SK-N-SH treated with all-trans-retinoic acid at 6 μM for 48 hours (cell line): ENCODE results near the gene TAOK3.

Experiments
- ATAC-seq: fragments of 200-7000 bp; cut with Tn5 transposase; 3 replicates; pipeline ENCODE4 v1.9.1; 2020; ENCODE audit warnings: mild to moderate bottlenecking, moderate library complexity
- ARNTL ChIP-seq: fragments of 450-650 bp; formaldehyde crosslinking; IDR thresholded peaks from 2 replicates; pipeline ENCODE4 v1.5.0; 2020; ENCODE audit warnings: low read depth, mild to moderate bottlenecking, moderate library complexity, borderline replicate concordance
- BACH2 ChIP-seq: fragments of 250-450 bp; sonication (Bioruptor Pico); IDR thresholded peaks from 2 replicates; pipeline ENCODE4 v1.9.0; 2021; ENCODE audit warnings: mild to moderate bottlenecking, borderline replicate concordance
- CSDC2 ChIP-seq: fragments of 250-450 bp; sonication (Bioruptor Pico); IDR thresholded peaks from 2 replicates; pipeline ENCODE4 v1.5.0; 2020; ENCODE audit warnings: mild to moderate bottlenecking, moderate library complexity
- CSRNP3 ChIP-seq: fragments of 250-450 bp; sonication (Bioruptor Pico); IDR thresholded peaks from 2 replicates; pipeline ENCODE4 v1.5.1; 2021; ENCODE audit warnings: mild to moderate bottlenecking, moderate library complexity
- ESRRG ChIP-seq: fragments of 250-450 bp; sonication (Bioruptor Pico); IDR thresholded peaks from 2 replicates; pipeline ENCODE4 v1.6.1; 2021; ENCODE audit warnings: mild to moderate bottlenecking
- GLIS3 ChIP-seq: fragments of 250-450 bp; sonication (Bioruptor Pico); IDR thresholded peaks from 2 replicates; pipeline ENCODE4 v1.5.0; 2020; ENCODE audit warnings: mild to moderate bottlenecking, moderate library complexity
- ISL1 ChIP-seq: fragments of 250-450 bp; sonication (Bioruptor Pico); IDR thresholded peaks from 2 replicates; pipeline ENCODE4 v2.1.2; 2022; ENCODE audit warnings: mild to moderate bottlenecking, moderate library complexity
- OSR1 ChIP-seq: fragments of 250-450 bp; sonication (Bioruptor Pico); IDR thresholded peaks from 2 replicates; pipeline ENCODE4 v1.8.0; 2022; ENCODE audit warnings: moderate library complexity, mild to moderate bottlenecking, inconsistent platforms
- PATZ1 ChIP-seq: fragments of 250-450 bp; sonication (Bioruptor Pico); IDR thresholded peaks from 2 replicates; pipeline ENCODE4 v1.8.0; 2020; ENCODE audit warnings: mild to moderate bottlenecking, moderate library complexity, borderline replicate concordance
- POU6F1 ChIP-seq: fragments of 250-450 bp; sonication (Bioruptor Pico); IDR thresholded peaks from 2 replicates; pipeline ENCODE4 v1.8.0; 2021; ENCODE audit warnings: low read depth, mild to moderate bottlenecking, moderate library complexity, borderline replicate concordance
- PPARA ChIP-seq: fragments of 250-450 bp; sonication (Bioruptor Pico); IDR thresholded peaks from 2 replicates; pipeline ENCODE4 v1.5.0; 2020; ENCODE audit warnings: mild to moderate bottlenecking, borderline replicate concordance
- RARB ChIP-seq: fragments of 250-450 bp; sonication (Bioruptor Pico); IDR thresholded peaks from 2 replicates; pipeline ENCODE4 v1.8.0; 2021; ENCODE audit warnings: mild to moderate bottlenecking, moderate library complexity
- SNAI2 ChIP-seq: fragments of 250-450 bp; sonication (Bioruptor Pico); IDR thresholded peaks from 2 replicates; pipeline ENCODE4 v1.5.0; 2020; ENCODE audit warnings: mild to moderate bottlenecking, moderate library complexity
- TCF4 ChIP-seq: fragments of 250-450 bp; sonication (Bioruptor Pico); IDR thresholded peaks from 2 replicates; pipeline ENCODE4 v1.8.0; 2021; ENCODE audit warnings: mild to moderate bottlenecking, moderate library complexity, borderline replicate concordance
- TOX ChIP-seq: fragments of 250-450 bp; sonication (Bioruptor Pico); IDR thresholded peaks from 2 replicates; pipeline ENCODE4 v1.8.0; 2021; ENCODE audit warnings: mild to moderate bottlenecking, moderate library complexity, borderline replicate concordance
- TSHZ2 ChIP-seq: fragments of 250-450 bp; sonication (Bioruptor Pico); IDR thresholded peaks from 2 replicates; pipeline ENCODE4 v1.5.0; 2020; ENCODE audit warnings: mild to moderate bottlenecking, moderate library complexity
- ZC3H10 ChIP-seq: fragments of 250-450 bp; sonication (Bioruptor Pico); IDR thresholded peaks from 2 replicates; pipeline ENCODE4 v1.5.1; 2021; ENCODE audit warnings: mild to moderate bottlenecking, moderate library complexity
- ZFP3 ChIP-seq: fragments of 250-450 bp; sonication (Bioruptor Pico); IDR thresholded peaks from 2 replicates; pipeline ENCODE4 v1.5.0; 2020; ENCODE audit warnings: mild to moderate bottlenecking, moderate library complexity
- ZFP30 ChIP-seq: fragments of 450-650 bp; formaldehyde crosslinking; IDR thresholded peaks from 2 replicates; pipeline ENCODE4 v1.5.0; 2022; ENCODE audit warnings: mild to moderate bottlenecking, moderate library complexity
- ZNF565 ChIP-seq: fragments of 450-650 bp; formaldehyde crosslinking; conservative IDR thresholded peaks from 2 replicates; pipeline ENCODE4 v1.5.0; 2020; ENCODE audit warnings: low read depth, mild to moderate bottlenecking, moderate library complexity
- ZNF70 ChIP-seq: fragments of 450-650 bp; formaldehyde crosslinking; IDR thresholded peaks from 2 replicates; pipeline ENCODE4 v1.5.0; 2020; ENCODE audit warnings: mild to moderate bottlenecking, moderate library complexity
- ZNF8 ChIP-seq: fragments of 450-650 bp; formaldehyde crosslinking; IDR thresholded peaks from 2 replicates; pipeline ENCODE4 v1.5.0; 2020; ENCODE audit warnings: mild to moderate bottlenecking, moderate library complexity

Gene TAOK3

GRCh38 chr12:118193477-118193876, 179.2 kb downstream of the TAOK3 start:
- ATAC-seq, result no peak
- TF ChIP-seq ARNTL (CRISPR knock-in tag), result no peak
- no peak for TF ChIP-seq ZNF8 (CRISPR knock-in tag)
- no peak for TF ChIP-seq POU6F1 (CRISPR knock-in tag)
- TF ChIP-seq RARB (CRISPR knock-in tag), result no peak
- no peak for TF ChIP-seq ESRRG
- TF ChIP-seq SNAI2 (CRISPR knock-in tag), result no peak
- no peak for TF ChIP-seq BACH2 (CRISPR knock-in tag)
- TF ChIP-seq TOX (CRISPR knock-in tag), result no peak
- TF ChIP-seq ZC3H10, result no peak
- no peak for TF ChIP-seq GLIS3
- TF ChIP-seq ZFP3, result no peak
- no peak for TF ChIP-seq ZNF565 (CRISPR knock-in tag)
- TF ChIP-seq ZNF70 (CRISPR knock-in tag), result no peak
- TF ChIP-seq CSRNP3, result no peak
- no peak for TF ChIP-seq TCF4 (CRISPR knock-in tag)
- no peak for TF ChIP-seq OSR1
- TF ChIP-seq ZFP30 (CRISPR knock-in tag), result no peak
- no peak for TF ChIP-seq PPARA (CRISPR knock-in tag)
- no peak for TF ChIP-seq ISL1 (CRISPR knock-in tag)

- ATAC-seq, result peak; percentile 57
- TF ChIP-seq TSHZ2 (no peak), ZNF565 (CRISPR knock-in tag) (no peak), PPARA (CRISPR knock-in tag) (no peak), TCF4 (CRISPR knock-in tag) (no peak), ISL1 (CRISPR knock-in tag) (no peak), CSDC2 (CRISPR knock-in tag) (no peak)
Measured at GRCh38 chr12:118190266-118190665, 182.4 kb downstream of the TAOK3 start.

GRCh38 chr12:118189741-118190191, 182.9 kb downstream of the TAOK3 start:
- TF ChIP-seq GLIS3, result no peak
- no peak for TF ChIP-seq ISL1 (CRISPR knock-in tag)
- TF ChIP-seq ESRRG, result no peak
- TF ChIP-seq OSR1, result no peak
- TF ChIP-seq PATZ1 (CRISPR knock-in tag), result no peak
- no peak for TF ChIP-seq ZNF70 (CRISPR knock-in tag)
- no peak for TF ChIP-seq ARNTL (CRISPR knock-in tag)
- no peak for TF ChIP-seq TCF4 (CRISPR knock-in tag)
- no peak for TF ChIP-seq ZFP30 (CRISPR knock-in tag)
- TF ChIP-seq ZC3H10, result no peak
- no peak for TF ChIP-seq RARB (CRISPR knock-in tag)
- TF ChIP-seq TOX (CRISPR knock-in tag), result no peak
- TF ChIP-seq CSRNP3, result no peak
- TF ChIP-seq ZNF565 (CRISPR knock-in tag), result no peak
- TF ChIP-seq CSDC2 (CRISPR knock-in tag), result no peak
- no peak for TF ChIP-seq ZNF8 (CRISPR knock-in tag)
- TF ChIP-seq PPARA (CRISPR knock-in tag), result no peak
- TF ChIP-seq TSHZ2, result no peak
- no peak for TF ChIP-seq BACH2 (CRISPR knock-in tag)
- TF ChIP-seq, all 23 proteins: peak for 0
- peak; percentile 76 for ATAC-seq
